ENCODE results near the gene RUFY4. TPM values are rescaled to one million over a fixed set of nuclear protein-coding genes. Genes with fewer than 3 reads are reported as not detected.

Gene RUFY4
- total RNA-seq, 2 donors from 2014 or later, result 0.12 TPM; not detected in 1

DNA sequence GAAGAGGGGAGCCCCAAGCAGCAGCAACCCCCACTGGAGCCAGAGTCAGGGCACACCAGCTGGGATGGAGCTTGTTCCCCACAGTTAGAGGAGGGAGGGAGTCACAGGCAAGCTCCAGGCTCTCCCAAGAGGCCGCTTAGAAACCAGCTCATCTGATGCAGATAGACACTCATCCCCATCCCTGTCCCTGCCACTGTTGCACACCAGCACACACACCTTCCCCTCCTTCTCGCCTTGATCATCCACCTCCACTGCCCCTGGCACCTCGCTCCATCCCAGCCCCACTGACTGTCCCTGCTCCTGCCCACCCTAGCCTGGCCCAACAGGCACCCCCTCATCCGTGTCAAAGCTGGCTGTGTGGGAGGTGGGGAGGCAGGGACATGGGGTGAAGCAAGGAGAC, 1.5 kb upstream of the RUFY4 start:
- TF ChIP-seq CTCF (IDR thresholded peaks at IDR 0.05), result no peak
- Histone ChIP-seq H3K27ac (no peak overlapping the region), H3K9me3 (no peaks in the 10 kb centered on the region), H3K4me3 (no peak overlapping the region), H3K4me1 (no peaks in the 10 kb centered on the region), H3K36me3 (no peaks in the 10 kb centered on the region), H3K27me3 (no peaks in the 10 kb centered on the region)
- peak; percentile 52 for DNase-seq (ENCODE audit: low spot score)

- no peak overlapping the region for H3K4me3 ChIP-seq
- TF ChIP-seq CTCF (IDR thresholded peaks at IDR 0.05), result no peak
- peak; percentile 54 for DNase-seq (ENCODE audit: low spot score)
- no peaks in the 10 kb centered on the region for H3K27me3 ChIP-seq
- no peaks in the 10 kb centered on the region for H3K4me1 ChIP-seq
- no peaks in the 10 kb centered on the region for H3K9me3 ChIP-seq
- no peaks in the 10 kb centered on the region for H3K36me3 ChIP-seq
- H3K27ac ChIP-seq, result no peak overlapping the region
Observed at GRCh38 chr2:218069606-218070300, 700 bp downstream of the RUFY4 start.

DNA sequence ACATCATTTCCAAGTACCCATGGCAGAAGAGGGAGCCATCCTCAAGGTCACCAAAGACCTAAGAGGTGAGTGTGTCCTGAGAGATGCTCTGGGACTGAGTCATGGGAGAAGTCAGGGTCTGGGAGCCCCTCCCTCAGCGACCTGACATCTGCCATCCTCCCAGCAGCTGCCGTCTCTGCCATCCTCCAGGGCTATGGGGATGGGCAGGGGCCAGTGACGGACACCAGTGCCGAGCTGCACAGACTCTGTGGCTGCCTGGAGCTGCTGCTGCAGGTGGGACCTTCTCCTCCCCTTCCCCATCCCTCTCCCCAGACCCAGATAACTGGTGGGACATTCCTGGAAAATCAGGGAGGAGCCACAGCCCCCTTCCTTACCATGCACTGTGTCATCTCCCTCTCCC, 1.5 kb downstream of the RUFY4 start:
- H3K27me3 ChIP-seq, result no peaks in the 10 kb centered on the region
- no peak overlapping the region for H3K27ac ChIP-seq
- no peak overlapping the region for H3K4me3 ChIP-seq
- H3K4me1 ChIP-seq, result no peaks in the 10 kb centered on the region
- no peaks in the 10 kb centered on the region for H3K36me3 ChIP-seq
- H3K9me3 ChIP-seq, result no peaks in the 10 kb centered on the region
- no peak for DNase-seq (ENCODE audit: low spot score)
- no peak for TF ChIP-seq CTCF (IDR thresholded peaks at IDR 0.05)

GRCh38 chr2:218071218-218071937, 2.3 kb downstream of the RUFY4 start:
- Histone ChIP-seq H3K4me1 (no peaks in the 10 kb centered on the region), H3K4me3 (no peak overlapping the region), H3K27me3 (no peaks in the 10 kb centered on the region), H3K9me3 (no peaks in the 10 kb centered on the region), H3K27ac (no peak overlapping the region), H3K36me3 (no peaks in the 10 kb centered on the region)
- no peak for DNase-seq (ENCODE audit: low spot score)
- no peak for TF ChIP-seq CTCF (IDR thresholded peaks at IDR 0.05)

GRCh38 chr2:218072002-218072401, 2.9 kb downstream of the RUFY4 start:
- Histone ChIP-seq H3K4me3 (no peak overlapping the region), H3K27me3 (no peaks in the 10 kb centered on the region), H3K4me1 (no peaks in the 10 kb centered on the region), H3K9me3 (no peaks in the 10 kb centered on the region), H3K36me3 (no peaks in the 10 kb centered on the region), H3K27ac (no peak overlapping the region)
- TF ChIP-seq CTCF (IDR thresholded peaks at IDR 0.05), result no peak
- no peak for DNase-seq (ENCODE audit: low spot score)
